ENCODE measurements around the gene MCHR1. TPM values are rescaled to one million over a fixed set of nuclear protein-coding genes. Genes with fewer than 3 reads are reported as not detected.

The MCHR1 gene
- polyA plus RNA-seq, 2 of the 4 experiments (the other 2 are of a cell fraction), result not detected

DNA sequence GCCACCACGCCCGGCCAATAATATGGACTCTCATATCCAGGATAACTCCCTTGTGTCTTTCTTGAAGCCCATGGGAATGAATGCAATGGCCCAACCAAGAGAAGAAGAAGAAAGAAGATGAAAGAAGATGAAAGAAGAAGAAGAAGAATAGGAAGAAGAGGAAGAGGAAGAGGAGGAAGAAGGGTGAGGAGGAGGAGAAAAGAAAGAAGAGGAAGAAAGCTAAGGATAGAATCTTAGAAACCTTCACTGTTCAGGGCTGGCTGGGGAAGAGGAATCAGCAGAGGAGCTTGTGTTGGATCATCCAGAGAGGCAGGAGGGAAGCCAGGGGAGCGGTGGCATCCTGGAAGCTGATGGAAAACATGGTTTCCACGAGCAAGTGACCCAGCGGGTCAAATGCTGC, 28.9 kb downstream of the MCHR1 start:
- WGBS (ENCODE audit: missing lambda C conversion rate), result 88% methylated on average over 5 of the region's 5 CpGs
- CTCF ChIA-PET, result interaction anchor here (1.0 to 1.6 kb wide), 2 partner anchors 14 to 51 kb away, joined by 3 to 9 read pairs; no protein-coding TSS in a partner anchor
- H3K4me2 ChIP-seq, result no peak overlapping the region
- FAIRE-seq (no peak), DNase-seq (ENCODE audit: low read depth in 1 of 2, low spot score in 1 of 2) (no peak), ATAC-seq (no peak)
- POLR2A ChIA-PET, result interaction anchor here (0.6 kb wide), 1 partner anchor 25 kb away, joined by 3 read pairs; no protein-coding TSS in a partner anchor
- H3K27ac ChIP-seq, result no peak overlapping the region
- H3K4me3 ChIP-seq, result no peak overlapping the region
- H3K4me1 ChIP-seq, result peaks cover 25% of the 10 kb centered on the region
- H3K9me3 ChIP-seq, result peaks cover 9% of the 10 kb centered on the region
- TF ChIP-seq HOXA7 (CRISPR knock-in tag; IDR thresholded peaks at IDR 0.05) (no peak), ZFP36 (IDR thresholded peaks at IDR 0.05; ENCODE audit: borderline replicate concordance, partially characterized antibody) (no peak), ELK1 (IDR thresholded peaks at IDR 0.05; ENCODE audit: low read depth, low read length) (no peak), EHMT2 (IDR thresholded peaks at IDR 0.05; ENCODE audit: low read depth) (no peak), JUNB (IDR thresholded peaks at IDR 0.05) (no peak), RAD21 (conservative IDR thresholded peaks at IDR 0.05 in 1 of 2, IDR thresholded peaks at IDR 0.05 in 1 of 2) (no peak), POLR2A (IDR thresholded peaks at IDR 0.05; ENCODE audit: low read length) (no peak), REST (IDR thresholded peaks at IDR 0.05) (no peak), RCOR1 (IDR thresholded peaks at IDR 0.05; ENCODE audit: low read depth, low read length) (no peak), GATA3 (IDR thresholded peaks at IDR 0.05; ENCODE audit: borderline replicate concordance) (no peak), CEBPB (IDR thresholded peaks at IDR 0.05) (no peak), ZC3H11A (IDR thresholded peaks at IDR 0.05) (no peak), KDM1A (IDR thresholded peaks at IDR 0.05; ENCODE audit: low read depth) (no peak), MYC (IDR thresholded peaks at IDR 0.05; ENCODE audit: borderline replicate concordance, low read length) (no peak), SMC3 (IDR thresholded peaks at IDR 0.05) (no peak), JUN (IDR thresholded peaks at IDR 0.05) (no peak)
- TF ChIP-seq, protein P1, sequence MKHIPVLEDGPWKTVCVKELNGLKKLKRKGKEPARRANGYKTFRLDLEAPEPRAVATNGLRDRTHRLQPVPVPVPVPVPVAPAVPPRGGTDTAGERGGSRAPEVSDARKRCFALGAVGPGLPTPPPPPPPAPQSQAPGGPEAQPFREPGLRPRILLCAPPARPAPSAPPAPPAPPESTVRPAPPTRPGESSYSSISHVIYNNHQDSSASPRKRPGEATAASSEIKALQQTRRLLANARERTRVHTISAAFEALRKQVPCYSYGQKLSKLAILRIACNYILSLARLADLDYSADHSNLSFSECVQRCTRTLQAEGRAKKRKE (CRISPR knock-in tag; IDR thresholded peaks at IDR 0.05; ENCODE audit: low read depth), result no peak

DNA sequence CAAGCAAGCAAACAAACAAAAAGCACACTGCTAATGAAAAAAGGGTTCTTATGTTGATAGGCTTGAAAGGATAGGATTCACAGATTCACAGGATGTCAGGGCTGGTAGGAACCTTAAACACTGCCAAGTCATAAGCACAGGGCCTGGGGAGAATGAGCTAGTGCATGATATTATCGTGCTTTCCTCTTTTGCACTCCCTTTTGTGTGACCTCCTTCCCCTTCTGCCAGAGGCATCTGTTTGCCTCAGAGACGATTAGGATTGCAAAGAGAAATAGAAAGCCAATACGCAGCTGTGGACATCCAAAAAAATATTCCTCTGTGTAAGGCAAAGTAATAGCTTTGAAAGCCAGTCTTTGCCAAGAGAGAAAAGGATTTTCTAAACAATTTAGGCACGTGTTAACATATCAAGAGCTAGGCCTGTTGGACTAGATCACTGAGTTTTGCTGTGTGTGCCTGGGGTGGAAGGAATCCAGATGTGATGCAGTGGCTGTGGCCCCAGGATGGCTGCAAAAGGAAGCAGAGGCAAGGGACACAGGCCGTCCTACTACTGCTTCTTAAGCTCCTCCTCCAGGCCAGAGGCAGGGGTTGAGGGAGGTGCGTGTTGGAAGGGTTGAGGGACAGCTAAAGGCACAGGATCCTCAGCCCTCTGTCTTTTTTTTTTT, 30.6 kb downstream of the MCHR1 start:
- DNase-seq (ENCODE audit: low read depth in 1 of 2, low spot score in 1 of 2), result peak in 1 of 2 experiments; percentile 51
- peak in 1 of 2 experiments; percentile 52; a peak in 3 of 6 replicates for ATAC-seq
- Histone ChIP-seq H3K4me2 (no peak overlapping the region), H3K4me3 (no peak overlapping the region), H3K4me1 (peaks cover 39% of the 10 kb centered on the region), H3K27ac (peak overlapping the region; percentile 28 to 54; a peak in 3 of 6 replicates), H3K9me3 (peaks cover 9% of the 10 kb centered on the region)
- CTCF ChIA-PET, result interaction anchor here (0.7 to 3.1 kb wide), 3 partner anchors 27 to 189 kb away, joined by 5 to 13 read pairs (median 11); no protein-coding TSS in a partner anchor
- TF ChIP-seq RAD21 (conservative IDR thresholded peaks at IDR 0.05 in 1 of 2, IDR thresholded peaks at IDR 0.05 in 1 of 2), result no peak
- no peak for TF ChIP-seq TP53 (CRISPR knock-in tag; IDR thresholded peaks at IDR 0.05)
- no peak for TF ChIP-seq ESRRA (IDR thresholded peaks at IDR 0.05; ENCODE audit: borderline replicate concordance, low read length)
- TF ChIP-seq, protein P1 (CRISPR knock-in tag; IDR thresholded peaks at IDR 0.05; ENCODE audit: low read depth), result no peak
- TF ChIP-seq GATA3 (IDR thresholded peaks at IDR 0.05; ENCODE audit: borderline replicate concordance), result no peak
- TF ChIP-seq CBX2 (IDR thresholded peaks at IDR 0.05; ENCODE audit: borderline replicate concordance, low read depth), result no peak
- TF ChIP-seq JUNB (IDR thresholded peaks at IDR 0.05), result no peak
- TF ChIP-seq HES2 (IDR thresholded peaks at IDR 0.05), result no peak
- no peak for TF ChIP-seq CBX8 (IDR thresholded peaks at IDR 0.05)
- POLR2A ChIA-PET, result no interaction called here
- WGBS (ENCODE audit: missing lambda C conversion rate), result 48% methylated on average over 6 of the region's 6 CpGs
- no peak for FAIRE-seq

Measured in A549 (cell line).